Keratinocyte (primary cell): ENCODE results near the gene CEP57L1. TPM values are rescaled to one million over a fixed set of nuclear protein-coding genes. Genes with fewer than 3 reads are reported as not detected.
"Not testable (repeated sequence)": the region's sequence is repeated elsewhere in the genome, so short reads cannot be mapped to it uniquely, and the experiment has no call there.

ENCODE experiments used
- DNase-seq: peaks from one replicate; pipeline ENCODE4 v3.0.0-alpha.2; 2011; ENCODE audit warnings: low read depth, missing footprints, low spot score
- FAIRE-seq: peaks from 2 replicates; lab custom pipeline; 2011; peaks lifted over from hg19 to GRCh38; lab: Jason Lieb, UNC
- H2AFZ ChIP-seq: 2 replicates; pipeline ENCODE4 v1.6.0; 2012; ENCODE audit warnings: low read length, control low read depth, inconsistent platforms; ENCODE audit not compliant: control insufficient read depth
- H3K27ac ChIP-seq: 2 replicates; pipeline ENCODE4 v1.5.1; 2011; ENCODE audit warnings: low read length; ENCODE audit not compliant: control insufficient read depth, insufficient read depth
- H3K27me3 ChIP-seq: 3 replicates; pipeline ENCODE4 v1.6.0; 2011; ENCODE audit warnings: low read length; ENCODE audit not compliant: control insufficient read depth, insufficient read depth; ENCODE audit errors: extremely low read depth
- H3K36me3 ChIP-seq, 2 experiments: 2 replicates in 1 of 2; 3 replicates in 1 of 2; pipeline ENCODE4 v1.5.1; 2011; ENCODE audit warnings: low read length in 2 of 2, mild to moderate bottlenecking in 1 of 2; ENCODE audit not compliant: control insufficient read depth in 2 of 2, insufficient read depth in 2 of 2; ENCODE audit errors: extremely low read depth in 1 of 2
- H3K4me1 ChIP-seq: 3 replicates; pipeline ENCODE4 v1.5.1; 2011; ENCODE audit warnings: low read length; ENCODE audit not compliant: control insufficient read depth, insufficient read depth; ENCODE audit errors: extremely low read depth
- H3K4me2 ChIP-seq: 3 replicates; pipeline ENCODE4 v1.6.0; 2011; ENCODE audit warnings: low read depth, low read length; ENCODE audit not compliant: control insufficient read depth, insufficient read depth; ENCODE audit errors: extremely low read depth
- H3K4me3 ChIP-seq, 3 experiments: fragments of 200-600 bp in 1 of 3; sonication (generic) in 1 of 3; 2 replicates in 2 of 3; 3 replicates in 1 of 3; pipeline ENCODE4 v1.5.1; 2011 to 2016; ENCODE audit warnings: low read length in 3 of 3, mild to moderate bottlenecking in 3 of 3, control low read depth in 2 of 3, inconsistent platforms in 1 of 3, low read depth in 1 of 3, mixed read lengths in 1 of 3, mixed run types in 1 of 3, moderate library complexity in 1 of 3; ENCODE audit not compliant: control insufficient read depth in 2 of 3, insufficient read depth in 2 of 3; ENCODE audit errors: extremely low read depth in 1 of 3
- H3K79me2 ChIP-seq: 2 replicates; pipeline ENCODE4 v1.6.0; 2012; ENCODE audit warnings: low read length; ENCODE audit not compliant: control insufficient read depth, insufficient read depth
- H3K9ac ChIP-seq: 3 replicates; pipeline ENCODE4 v1.6.0; 2011; ENCODE audit warnings: low read length; ENCODE audit not compliant: control insufficient read depth, insufficient read depth; ENCODE audit errors: extremely low read depth
- H3K9me1 ChIP-seq: 3 replicates; pipeline ENCODE4 v1.6.0; 2011; ENCODE audit warnings: low read length; ENCODE audit not compliant: control insufficient read depth, insufficient read depth; ENCODE audit errors: extremely low read depth
- H3K9me3 ChIP-seq: 2 replicates; pipeline ENCODE4 v1.5.1; 2012; ENCODE audit warnings: low read depth, low read length; ENCODE audit not compliant: control insufficient read depth
- H4K20me1 ChIP-seq: 3 replicates; pipeline ENCODE4 v1.6.0; 2011; ENCODE audit warnings: low read length; ENCODE audit not compliant: control insufficient read depth, insufficient read depth; ENCODE audit errors: extremely low read depth
- CTCF ChIP-seq, 3 experiments: IDR thresholded peaks in 1 of 3; conservative IDR thresholded peaks in 1 of 3; optimal IDR thresholded peaks in 1 of 3; 2 replicates in 2 of 3; 3 replicates in 1 of 3; pipeline versions ENCODE3 to v1.5.1; 2011; ENCODE audit warnings: low read length in 3 of 3, mild to moderate bottlenecking in 3 of 3, moderate library complexity in 2 of 3, control low read depth in 1 of 3, inconsistent platforms in 1 of 3; ENCODE audit not compliant: insufficient read depth in 2 of 3; ENCODE audit errors: extremely low read depth in 1 of 3
- EZH2 ChIP-seq: IDR thresholded peaks from one replicate; pipeline ENCODE4 v1.6.1; 2012; ENCODE audit warnings: inconsistent platforms, mild to moderate bottlenecking, low read length, moderate library complexity
- dilution Hi-C: fragments of 300-500 bp; cut with MboI; formaldehyde crosslinking; loops from one replicate; pipeline ENCODE4 v1.7.0; 2020; ENCODE audit warnings: low sequenced_read_pairs; ENCODE audit not compliant: extremely low pct_ligation_motif_present
- polyA plus RNA-seq, 5 experiments: library from polyadenylated mRNA; depleted of rRNA in 3 of 5; stranded (reverse) in 3 of 5; stranded (forward) in 1 of 5; unstranded in 1 of 5; fragments of >200 nt; gene quantifications; 1 replicate in 1 of 5; 2 replicates in 3 of 5; 3 replicates in 1 of 5; pipeline versions ENCODE4 v1.2.1 to v1.2.3, GENCODE V29; 2011 to 2012; ENCODE audit warnings: missing spikeins in 2 of 5, low read depth in 1 of 5, low replicate concordance in 1 of 5

The CEP57L1 gene
- polyA plus RNA-seq, 1 donor (not counting 4 experiments of a cell fraction or from before 2014, with no cell fraction given), result 14.2 TPM

- dilution Hi-C loops, H3K4me2 ChIP-seq, H2AFZ ChIP-seq, H3K9me3 ChIP-seq, H3K9ac ChIP-seq, H3K27me3 ChIP-seq, FAIRE-seq, H3K4me3 ChIP-seq, H3K79me2 ChIP-seq, H3K4me1 ChIP-seq, H4K20me1 ChIP-seq, H3K27ac ChIP-seq, DNase-seq, H3K36me3 ChIP-seq, H3K9me1 ChIP-seq: not testable (repeated sequence)
Measured at GRCh38 chr6:109148716-109149115, 53.4 kb downstream of the CEP57L1 start.

- Histone ChIP-seq H4K20me1 (no peaks in the 10 kb centered on the region), H3K4me1 (no peaks in the 10 kb centered on the region), H3K4me2 (no peak overlapping the region), H3K4me3 (no peak overlapping the region), H2AFZ (no peak overlapping the region), H3K27me3 (no peaks in the 10 kb centered on the region), H3K36me3 (no peaks in the 10 kb centered on the region), H3K27ac (no peak overlapping the region), H3K9ac (no peak overlapping the region), H3K9me3 (no peaks in the 10 kb centered on the region), H3K79me2 (no peaks in the 10 kb centered on the region), H3K9me1 (no peaks in the 10 kb centered on the region)
- TF ChIP-seq CTCF (optimal IDR thresholded peaks at IDR 0.05 in 1 of 3, IDR thresholded peaks at IDR 0.05 in 1 of 3, conservative IDR thresholded peaks at IDR 0.05 in 1 of 3; ENCODE audit: extremely low read depth in 1 of 3, insufficient read depth in 2 of 3, low read length in 3 of 3), result no peak
- TF ChIP-seq EZH2, result no peak
- no peak for FAIRE-seq
- dilution Hi-C loops, result no loop called here
- no peak for DNase-seq
Measured at GRCh38 chr6:109153752-109154151, 58.4 kb downstream of the CEP57L1 start.

- H3K9me1 ChIP-seq, result no peaks in the 10 kb centered on the region
- no peak for TF ChIP-seq CTCF (optimal IDR thresholded peaks at IDR 0.05 in 1 of 3, IDR thresholded peaks at IDR 0.05 in 1 of 3, conservative IDR thresholded peaks at IDR 0.05 in 1 of 3; ENCODE audit: extremely low read depth in 1 of 3, insufficient read depth in 2 of 3, low read length in 3 of 3)
- no peak for TF ChIP-seq EZH2
- H3K27ac ChIP-seq, result no peak overlapping the region
- no peak overlapping the region for H3K4me2 ChIP-seq
- dilution Hi-C loops, result no loop called here
- H3K4me1 ChIP-seq, result no peaks in the 10 kb centered on the region
- H4K20me1 ChIP-seq, result no peaks in the 10 kb centered on the region
- no peak overlapping the region for H3K9ac ChIP-seq
- no peaks in the 10 kb centered on the region for H3K27me3 ChIP-seq
- H3K36me3 ChIP-seq, result no peaks in the 10 kb centered on the region
- FAIRE-seq, result no peak
- no peak overlapping the region for H3K4me3 ChIP-seq
- no peak for DNase-seq
- no peaks in the 10 kb centered on the region for H3K79me2 ChIP-seq
- H2AFZ ChIP-seq, result no peak overlapping the region
- no peaks in the 10 kb centered on the region for H3K9me3 ChIP-seq
Measured at GRCh38 chr6:109164331-109164730, 69.0 kb downstream of the CEP57L1 start.
